Inferior parietal cortex (tissue), 1 donor: ENCODE measurements around the gene AFM.
"Not testable (repeated sequence)": the region's sequence is repeated elsewhere in the genome, so short reads cannot be mapped to it uniquely, and the experiment has no call there.

Experiments
- DNase-seq: peaks from one replicate; pipeline ENCODE4 v3.0.0-alpha.2; 2016; ENCODE audit errors: extremely low spot score

The AFM gene

DNA sequence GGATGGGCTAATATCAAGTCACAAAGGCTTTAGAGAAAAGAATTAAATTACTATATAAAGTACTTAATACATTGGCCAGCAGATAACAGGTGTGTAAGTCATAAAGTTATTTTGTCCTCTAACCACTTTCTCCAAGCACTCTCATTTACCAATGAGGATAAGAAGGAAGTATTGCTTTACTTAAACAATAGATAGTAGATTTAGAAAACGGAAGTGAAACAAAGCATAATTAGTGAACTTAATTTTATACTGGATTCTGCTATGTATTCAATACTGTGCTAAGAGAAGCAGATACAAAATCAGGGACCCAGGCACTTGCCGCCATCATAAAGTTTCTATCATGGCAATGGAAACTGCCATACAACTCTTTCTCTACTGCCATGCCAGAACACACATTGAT lies 24.0 kb downstream of the AFM start:
- DNase-seq = no peak

DNA sequence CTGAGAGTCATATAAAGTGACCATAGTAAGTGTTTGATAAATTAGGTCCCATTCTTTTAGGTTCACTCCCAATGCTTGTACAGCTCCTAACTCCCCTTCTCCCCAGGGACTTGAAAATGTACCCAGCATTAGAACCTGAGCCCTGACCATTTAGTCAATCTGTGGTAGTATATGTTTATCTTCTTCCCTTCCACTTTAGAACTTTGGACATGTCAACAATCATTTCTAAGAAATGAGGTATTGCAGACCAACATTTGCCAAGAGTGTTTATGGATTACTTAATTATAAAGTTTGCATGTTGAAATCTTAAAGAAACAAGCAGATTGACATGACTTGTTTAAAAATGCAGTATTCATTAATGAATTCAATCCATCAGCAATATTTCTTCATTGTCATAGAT lies 26.0 kb downstream of the AFM start:
- DNase-seq = no peak

DNA sequence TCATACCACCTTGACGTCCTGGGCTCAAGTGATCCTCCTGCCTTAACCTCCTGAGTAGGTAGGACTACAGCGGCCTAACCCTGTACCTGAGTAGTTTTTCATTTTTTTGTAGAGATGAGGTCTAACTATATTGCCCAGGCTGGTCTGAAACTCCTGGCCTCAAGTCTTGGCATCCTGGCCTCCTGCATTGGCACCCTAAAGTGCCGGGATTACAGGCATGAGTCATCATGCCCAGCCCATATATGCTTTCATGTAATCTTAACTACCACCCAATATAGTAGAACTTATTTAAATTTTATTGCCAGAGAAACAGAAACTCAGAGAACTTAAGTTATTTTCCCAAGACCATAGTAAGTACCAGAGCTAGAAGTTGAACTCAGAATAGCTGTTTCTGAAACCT lies 27.1 kb downstream of the AFM start:
- no peak for DNase-seq

DNA sequence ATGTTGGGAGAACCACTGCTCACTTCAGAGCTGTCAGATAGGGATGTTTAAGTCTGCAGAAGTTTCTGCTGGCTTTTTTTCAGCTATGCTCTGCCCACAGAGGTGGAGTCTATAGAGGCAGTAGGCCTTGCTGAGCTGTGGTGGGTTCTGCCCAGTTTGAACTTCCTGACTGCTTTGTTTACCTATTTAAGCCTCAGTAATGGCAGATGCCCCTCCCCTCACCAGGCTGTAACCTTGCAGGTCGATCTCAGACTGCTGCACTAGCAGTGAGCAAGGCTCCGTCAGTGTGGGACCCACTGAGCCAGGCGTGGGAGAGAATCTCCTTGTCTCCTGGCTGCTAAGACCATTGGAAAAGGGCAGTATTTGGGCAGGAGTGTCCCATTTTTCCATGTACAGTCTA lies 36.8 kb downstream of the AFM start:
- no peak for DNase-seq

DNA sequence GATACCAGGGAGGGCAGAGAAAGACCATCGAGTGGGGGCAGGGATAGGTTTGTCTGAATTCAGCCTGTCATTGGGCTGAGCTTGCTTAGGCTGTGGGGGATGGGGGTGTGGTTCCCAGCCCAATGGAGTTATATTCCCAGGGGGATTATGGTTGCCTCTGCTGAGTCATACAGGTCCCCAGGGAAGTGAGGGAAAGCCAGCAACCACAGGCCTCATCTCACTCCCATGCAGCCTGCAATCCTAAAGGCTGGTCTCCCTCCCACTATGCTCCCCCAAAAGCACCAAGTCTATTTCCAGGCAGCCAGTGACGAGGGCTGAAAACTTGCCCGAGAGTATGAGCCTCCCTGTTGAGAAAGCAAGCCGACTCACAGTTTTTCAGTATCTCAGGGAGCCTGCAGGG lies 39.3 kb downstream of the AFM start:
- no peak for DNase-seq

DNA sequence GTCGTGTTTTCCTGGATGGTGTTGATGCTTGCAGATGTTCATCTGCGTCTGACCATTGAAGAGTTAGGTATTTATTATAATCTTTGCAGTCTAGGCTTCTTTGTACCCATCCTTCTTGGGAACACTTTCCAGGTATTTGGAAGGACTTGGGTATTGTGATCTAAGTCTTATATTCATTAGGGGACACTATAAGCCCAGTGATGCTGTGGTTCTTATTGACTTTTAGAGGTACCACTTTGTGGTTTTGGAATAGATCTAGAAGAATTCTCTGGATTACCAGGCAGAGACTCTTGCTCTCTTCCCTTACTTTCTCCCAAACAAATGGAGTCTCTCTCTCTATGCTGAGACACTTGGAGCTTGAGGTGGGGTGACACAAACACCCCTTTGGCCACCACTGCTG lies 41.6 kb downstream of the AFM start:
- DNase-seq = no peak

DNA sequence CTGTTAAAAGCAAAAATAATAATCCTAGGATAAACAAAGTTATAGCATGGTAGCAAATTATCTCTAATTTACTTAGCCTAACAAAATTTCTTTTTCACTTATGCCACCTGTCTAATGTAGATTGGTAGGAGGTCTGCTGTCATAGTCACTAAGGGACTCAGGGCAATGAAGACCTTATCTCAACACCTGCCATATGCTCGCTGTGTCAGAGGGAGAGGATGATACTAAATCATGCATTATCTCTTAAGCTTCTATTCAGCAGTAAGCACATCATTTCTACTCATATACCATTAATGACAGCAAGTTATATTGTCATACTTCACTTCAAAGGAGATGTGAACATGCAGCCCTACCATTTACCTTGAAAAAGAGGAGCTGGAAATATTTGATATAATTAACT lies 44.1 kb downstream of the AFM start:
- DNase-seq = no peak

GRCh38 chr4:73527196-73527595 lies 45.7 kb downstream of the AFM start:
- no peak for DNase-seq

DNA sequence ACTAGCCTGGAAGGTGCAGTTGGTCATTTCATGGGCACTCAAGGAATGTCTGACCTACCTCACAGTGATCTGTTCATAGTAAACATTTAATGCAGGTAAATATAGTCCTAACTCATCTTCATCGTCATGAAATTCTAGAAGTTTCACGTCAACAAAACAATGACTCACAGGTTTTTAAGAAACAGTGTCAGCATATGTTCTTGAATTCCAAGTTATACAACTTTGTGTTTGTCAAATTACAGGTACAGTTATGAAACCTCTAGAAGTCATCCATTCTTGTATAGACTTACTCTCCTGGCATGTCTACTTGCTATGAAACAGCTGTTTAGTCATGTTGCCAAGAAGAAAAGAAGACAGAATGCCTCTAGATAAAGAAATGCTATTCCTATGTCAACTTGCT lies 46.6 kb downstream of the AFM start:
- DNase-seq = peak; percentile 58

- no peak for DNase-seq
Measured at GRCh38 chr4:73533515-73534422, 52.2 kb downstream of the AFM start.

GRCh38 chr4:73538162-73538561 lies 56.6 kb downstream of the AFM start:
- no peak for DNase-seq

DNA sequence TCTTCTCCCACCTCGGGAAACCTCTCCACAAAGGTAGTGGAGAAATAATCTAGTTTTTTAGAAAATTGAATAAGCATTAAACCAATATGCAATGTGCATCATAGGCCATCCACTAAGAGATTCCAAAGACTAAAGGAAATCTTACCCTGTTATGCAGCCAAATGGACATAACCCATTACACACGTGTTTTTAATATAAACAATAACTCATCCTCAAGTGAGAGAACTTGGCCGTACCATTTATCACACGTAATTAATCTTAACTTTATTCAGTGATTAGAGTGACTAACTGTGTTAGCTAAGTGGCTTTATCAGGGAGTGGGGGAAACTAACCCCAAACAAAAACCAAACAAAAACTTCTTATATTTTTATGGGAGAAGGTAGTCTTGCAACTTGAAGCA lies 57.8 kb downstream of the AFM start:
- no peak for DNase-seq

DNA sequence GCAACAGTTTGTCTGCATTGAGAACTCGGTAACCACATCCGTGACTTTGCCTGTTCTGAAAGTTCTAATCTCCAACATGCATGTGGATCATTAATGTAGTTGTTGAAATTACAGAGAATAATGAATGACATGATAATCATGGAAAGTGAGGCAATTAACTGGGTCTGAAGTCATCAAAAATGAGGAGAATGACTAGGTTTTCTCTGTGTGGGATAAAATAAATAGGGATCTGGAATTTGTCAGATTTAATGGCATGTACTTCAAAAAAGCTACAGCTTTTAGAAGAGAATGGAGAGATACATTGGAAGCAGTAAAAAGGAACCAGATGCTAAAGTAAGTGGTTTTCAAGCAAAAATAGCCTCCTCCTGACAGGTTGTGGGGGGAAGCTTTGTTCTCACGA lies 59.3 kb downstream of the AFM start:
- DNase-seq = no peak

DNA sequence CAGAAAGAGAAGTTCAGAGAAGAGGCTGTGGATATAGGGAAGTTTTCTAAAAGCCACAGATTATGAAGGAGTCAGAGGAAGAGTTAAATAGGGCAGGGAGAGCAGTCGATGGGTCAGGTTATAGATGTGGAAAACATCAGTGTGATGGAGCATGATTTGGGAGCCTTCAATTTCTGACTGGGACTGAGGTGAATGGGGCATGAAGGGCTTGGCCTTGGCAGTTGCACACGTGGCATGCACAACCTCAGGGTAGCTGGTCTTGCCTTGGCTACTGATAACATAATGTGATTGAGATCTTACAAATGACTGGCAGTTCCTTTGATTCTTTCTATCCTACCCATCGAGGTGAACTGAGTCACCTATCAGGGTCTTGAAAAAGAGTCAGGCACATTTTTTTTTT lies 59.7 kb downstream of the AFM start:
- no peak for DNase-seq

- DNase-seq = no peak
Measured at GRCh38 chr4:73544620-73545019, 63.1 kb downstream of the AFM start.

DNA sequence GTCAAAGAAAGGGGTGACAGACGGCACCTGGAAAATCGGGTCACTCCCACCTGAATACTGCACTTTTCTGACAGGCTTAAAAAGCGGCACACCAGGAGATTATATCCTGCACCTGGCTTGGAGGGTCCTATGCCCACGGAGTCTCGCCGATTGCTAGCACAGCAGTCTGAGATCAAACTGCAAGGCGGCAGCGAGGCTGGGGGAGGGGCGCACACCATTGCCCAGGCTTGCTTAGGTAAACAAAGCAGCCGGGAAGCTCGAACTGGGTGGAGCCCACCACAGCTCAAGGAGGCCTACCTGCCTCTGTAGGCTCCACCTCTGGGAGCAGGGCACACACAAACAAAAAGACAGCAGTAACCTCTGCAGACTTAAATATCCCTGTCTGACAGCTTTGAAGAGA lies 69.3 kb downstream of the AFM start:
- not testable (repeated sequence) for DNase-seq
